Measurements from ENCODE around the gene NUBP2. TPM values are rescaled to one million over a fixed set of nuclear protein-coding genes. Genes with fewer than 3 reads are reported as not detected.

NUBP2 gene
- total RNA-seq (ENCODE audit: unreplicated experiment) = 66.1 TPM
- long read RNA-seq, transcript NUBP2-201 (7 exons, 1,413 nt) = major isoform, 41 of 102 reads
- long read RNA-seq, transcript NUBP2-215 (6 exons, 1,173 nt) = major isoform, 41 of 102 reads
- long read RNA-seq, partial matches to known transcripts = 5 of 102 reads
- long read RNA-seq, other reads (novel, unspliced or antisense) = 12 of 102 reads

- TF ChIP-seq CTCF (IDR thresholded peaks at IDR 0.05; ENCODE audit: partially characterized antibody, unreplicated experiment) = no peak
- peaks cover 4% of the 10 kb centered on the region for H3K4me1 Mint-ChIP-seq (ENCODE audit: low read depth, unreplicated experiment)
- H3K9me3 Mint-ChIP-seq (ENCODE audit: unreplicated experiment) = peaks cover 5% of the 10 kb centered on the region
- no peaks in the 10 kb centered on the region for H3K36me3 Mint-ChIP-seq (ENCODE audit: unreplicated experiment)
- DNase-seq = peak; percentile 98
- peak within 1 kb of the TSS; percentile 87 for H3K27ac Mint-ChIP-seq (ENCODE audit: unreplicated experiment)
- H3K4me3 Mint-ChIP-seq (ENCODE audit: unreplicated experiment) = peak within 1 kb of the TSS; percentile 92
- peaks cover 20% of the 10 kb centered on the region for H3K27me3 Mint-ChIP-seq (ENCODE audit: unreplicated experiment)
Measured at GRCh38 chr16:1782408-1783264, at the start of gene NUBP2, which contains the start of gene SPSB3. NUBP2 (plus strand) TSS chr16:1782960; CDS start chr16:1783021, 61 bp downstream. SPSB3 (minus strand) TSS chr16:1782571; CDS start chr16:1781483, 1,088 bp downstream.

GRCh38 chr16:1734123-1734522 is 48.6 kb upstream of the NUBP2 start:
- Mint-ChIP-seq H3K36me3 (ENCODE audit: unreplicated experiment) (no peaks in the 10 kb centered on the region), H3K27me3 (ENCODE audit: unreplicated experiment) (peaks cover 4% of the 10 kb centered on the region), H3K9me3 (ENCODE audit: unreplicated experiment) (peaks cover 3% of the 10 kb centered on the region), H3K4me1 (ENCODE audit: low read depth, unreplicated experiment) (no peaks in the 10 kb centered on the region), H3K27ac (ENCODE audit: unreplicated experiment) (no peak overlapping the region), H3K4me3 (ENCODE audit: unreplicated experiment) (no peak overlapping the region)
- no peak for TF ChIP-seq CTCF (IDR thresholded peaks at IDR 0.05; ENCODE audit: partially characterized antibody, unreplicated experiment)
- DNase-seq = no peak

- Mint-ChIP-seq H3K4me1 (ENCODE audit: low read depth, unreplicated experiment) (no peaks in the 10 kb centered on the region), H3K9me3 (ENCODE audit: unreplicated experiment) (peaks cover 3% of the 10 kb centered on the region), H3K27ac (ENCODE audit: unreplicated experiment) (no peak overlapping the region), H3K4me3 (ENCODE audit: unreplicated experiment) (no peak overlapping the region), H3K36me3 (ENCODE audit: unreplicated experiment) (no peaks in the 10 kb centered on the region), H3K27me3 (ENCODE audit: unreplicated experiment) (peaks cover 4% of the 10 kb centered on the region)
- DNase-seq = no peak
- no peak for TF ChIP-seq CTCF (IDR thresholded peaks at IDR 0.05; ENCODE audit: partially characterized antibody, unreplicated experiment)
Measured at GRCh38 chr16:1734816-1735215, 47.9 kb upstream of the NUBP2 start.

GRCh38 chr16:1740234-1740633 is 42.5 kb upstream of the NUBP2 start:
- Mint-ChIP-seq H3K27me3 (ENCODE audit: unreplicated experiment) (peaks cover 6% of the 10 kb centered on the region), H3K36me3 (ENCODE audit: unreplicated experiment) (peaks cover 7% of the 10 kb centered on the region), H3K9me3 (ENCODE audit: unreplicated experiment) (peaks cover 3% of the 10 kb centered on the region), H3K4me1 (ENCODE audit: low read depth, unreplicated experiment) (no peaks in the 10 kb centered on the region), H3K27ac (ENCODE audit: unreplicated experiment) (no peak overlapping the region), H3K4me3 (ENCODE audit: unreplicated experiment) (no peak overlapping the region)
- TF ChIP-seq CTCF (IDR thresholded peaks at IDR 0.05; ENCODE audit: partially characterized antibody, unreplicated experiment) = no peak
- no peak for DNase-seq

Data from glutamatergic neuron (in vitro differentiated cells).